Kidney tubule cell (primary cell): ENCODE results near the gene NIT1.
A peak's percentile ranks its signal among the peaks of the same experiment; 100 is the strongest.

ENCODE experiments used
- DNase-seq: peaks from one replicate; pipeline ENCODE4 v3.0.0-alpha.2; 2018; ENCODE audit warnings: low spot score

Gene NIT1

DNA sequence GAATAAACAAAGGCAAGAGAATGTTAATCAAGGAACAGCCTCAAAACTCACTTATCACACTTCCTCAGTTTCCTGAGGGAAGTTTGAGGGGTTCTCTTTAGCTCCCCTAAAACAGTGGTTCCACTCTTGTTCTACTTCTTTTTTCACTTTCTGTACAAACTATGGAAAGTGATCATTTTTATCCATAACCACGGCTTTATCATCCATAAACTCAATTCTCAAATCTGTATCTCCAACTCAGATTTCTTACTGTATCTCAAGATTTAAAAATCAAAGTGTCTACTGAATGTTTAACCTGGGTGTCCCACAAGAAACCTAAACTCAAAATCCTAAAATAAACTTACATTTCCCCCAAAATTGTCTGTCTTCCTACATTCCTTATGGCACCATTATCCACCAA is 4.0 kb upstream of the NIT1 start:
- DNase-seq, result no peak

DNA sequence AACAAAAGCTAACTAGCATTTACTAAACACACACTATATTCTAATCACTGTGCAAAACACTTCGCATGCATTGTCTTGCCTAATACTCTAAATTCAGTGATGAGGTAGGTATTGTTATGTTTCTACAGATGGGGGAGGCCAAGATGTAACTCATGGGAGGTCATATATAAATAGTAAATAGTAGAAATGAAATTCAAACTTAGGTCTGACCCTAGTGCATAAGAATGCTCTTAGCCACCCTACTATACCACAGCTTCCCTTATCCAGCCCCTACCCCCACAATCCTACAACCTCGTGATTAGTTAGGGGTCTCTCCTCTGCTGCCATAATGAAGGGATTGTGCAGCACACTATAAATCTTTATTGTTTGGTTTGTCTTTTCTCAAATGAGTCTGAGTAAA is 3.3 kb upstream of the NIT1 start:
- no peak for DNase-seq

DNA sequence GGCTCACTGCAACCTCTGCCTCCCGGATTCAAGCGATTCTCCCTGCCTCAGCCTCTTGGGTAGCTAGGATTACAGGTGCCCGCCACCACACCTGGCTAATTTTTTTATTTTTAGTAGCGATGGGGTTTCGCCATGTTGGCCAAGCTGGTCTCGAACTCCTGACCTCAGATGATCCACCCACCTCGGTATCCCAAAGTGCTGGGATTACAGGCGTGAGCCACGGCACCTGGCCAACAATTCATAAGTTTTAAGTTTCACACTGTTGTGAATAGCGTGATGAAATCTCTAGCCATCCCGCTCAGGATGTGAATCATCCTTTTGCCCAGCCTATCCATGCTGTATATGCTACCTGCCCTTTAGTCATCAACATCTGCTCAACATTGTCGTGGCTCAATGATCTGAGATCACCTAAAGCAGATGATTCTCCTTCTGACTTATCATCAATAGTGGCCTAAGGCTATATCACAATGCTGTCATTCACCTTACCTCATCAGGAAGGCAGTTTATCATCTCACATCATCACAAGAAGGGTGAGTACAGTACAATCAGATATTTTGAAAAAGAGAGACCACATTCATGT is 2.7 kb upstream of the NIT1 start:
- peak; percentile 98 for DNase-seq

DNA sequence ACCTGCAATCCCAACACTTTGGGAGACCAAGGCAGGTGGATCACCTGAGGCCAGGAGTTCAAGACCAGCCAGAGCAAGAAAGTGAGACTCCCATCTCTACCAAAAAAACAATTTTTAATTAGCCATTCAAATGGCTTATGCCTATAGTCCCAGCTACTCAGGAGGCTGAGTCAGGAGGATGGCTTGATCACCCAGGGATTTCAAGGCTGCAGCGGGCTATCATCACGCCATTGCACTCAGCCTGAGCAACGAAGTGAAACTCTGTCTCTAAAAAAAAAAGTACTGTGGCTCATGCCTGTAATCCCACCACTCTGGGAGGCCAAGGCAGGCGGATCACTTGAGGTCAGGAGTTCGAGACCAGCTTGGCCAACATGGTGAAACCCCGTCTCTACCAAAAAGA is 1.9 kb upstream of the NIT1 start:
- DNase-seq, result peak; percentile 21

DNA sequence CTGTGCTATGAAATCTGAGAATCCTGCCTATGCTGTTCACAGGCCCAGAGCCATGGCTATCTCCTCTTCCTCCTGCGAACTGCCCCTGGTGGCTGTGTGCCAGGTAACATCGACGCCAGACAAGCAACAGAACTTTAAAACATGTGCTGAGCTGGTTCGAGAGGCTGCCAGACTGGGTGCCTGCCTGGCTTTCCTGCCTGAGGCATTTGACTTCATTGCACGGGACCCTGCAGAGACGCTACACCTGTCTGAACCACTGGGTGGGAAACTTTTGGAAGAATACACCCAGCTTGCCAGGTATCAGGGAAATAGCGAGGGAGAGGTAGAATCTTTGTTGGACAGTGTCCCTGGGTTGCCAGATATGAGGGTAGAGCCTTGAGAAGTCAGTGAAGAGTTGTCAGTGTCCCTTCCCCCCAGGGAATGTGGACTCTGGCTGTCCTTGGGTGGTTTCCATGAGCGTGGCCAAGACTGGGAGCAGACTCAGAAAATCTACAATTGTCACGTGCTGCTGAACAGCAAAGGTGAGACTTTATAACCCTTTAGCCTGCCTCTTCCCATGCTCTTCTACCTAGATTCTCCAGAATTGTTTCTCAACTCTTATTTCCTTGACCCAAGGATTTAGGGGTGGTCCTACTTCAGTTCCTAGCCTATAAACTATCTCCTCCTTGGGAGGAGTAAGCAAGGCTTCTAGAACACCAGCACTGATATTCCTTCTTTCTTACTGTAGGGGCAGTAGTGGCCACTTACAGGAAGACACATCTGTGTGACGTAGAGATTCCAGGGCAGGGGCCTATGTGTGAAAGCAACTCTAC is 1.4 kb downstream of the NIT1 start:
- DNase-seq, result peak; percentile 91

DNA sequence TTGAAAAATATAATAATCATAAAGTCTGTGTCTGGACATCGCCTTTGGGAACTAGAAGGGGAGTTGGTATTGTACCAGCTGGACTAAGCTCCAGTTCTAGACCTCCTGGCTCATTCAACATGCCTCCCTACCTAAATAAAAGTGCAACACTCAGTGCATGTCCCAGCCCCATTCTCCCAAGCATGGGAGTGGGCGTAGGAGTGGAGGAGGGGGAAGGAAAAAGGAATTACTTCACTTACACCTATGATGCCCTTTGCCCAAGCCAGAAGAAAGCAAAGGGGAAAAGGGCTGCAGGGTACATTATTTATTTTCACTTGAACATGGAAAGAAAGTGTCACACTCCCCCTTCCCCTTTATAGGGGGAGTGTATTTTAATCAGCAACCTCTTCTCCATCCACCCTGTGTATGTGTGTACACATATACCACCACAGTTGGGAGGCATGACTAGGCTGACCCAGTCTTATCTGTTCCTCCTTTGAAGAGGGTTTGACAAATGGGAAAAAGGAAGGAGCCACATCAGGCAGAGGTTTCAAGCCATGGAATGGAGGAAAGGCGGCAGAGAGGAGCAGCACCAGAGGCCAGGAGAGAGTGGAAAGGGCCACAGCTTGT is 3.2 kb downstream of the NIT1 start:
- DNase-seq, result no peak

DNA sequence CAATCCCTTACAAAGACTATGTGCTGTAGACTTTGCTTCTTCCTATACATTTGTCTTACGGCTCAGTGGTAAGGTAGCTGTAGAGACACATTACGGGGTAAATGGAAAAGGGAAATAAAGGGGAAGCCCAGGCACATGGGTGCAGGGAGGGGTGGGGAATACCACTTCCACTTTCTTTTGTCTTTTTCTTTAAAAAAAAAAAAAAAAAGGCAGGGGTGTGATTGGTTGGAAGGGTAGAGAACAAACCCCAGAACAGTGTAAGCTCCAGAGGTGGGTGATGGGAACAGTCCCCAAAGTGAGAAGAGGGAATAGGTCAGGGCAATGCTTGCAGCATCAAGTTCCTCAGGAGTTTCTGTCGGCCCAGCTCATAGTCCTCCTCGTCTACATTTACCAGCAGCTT is 3.9 kb downstream of the NIT1 start:
- DNase-seq, result no peak

DNA sequence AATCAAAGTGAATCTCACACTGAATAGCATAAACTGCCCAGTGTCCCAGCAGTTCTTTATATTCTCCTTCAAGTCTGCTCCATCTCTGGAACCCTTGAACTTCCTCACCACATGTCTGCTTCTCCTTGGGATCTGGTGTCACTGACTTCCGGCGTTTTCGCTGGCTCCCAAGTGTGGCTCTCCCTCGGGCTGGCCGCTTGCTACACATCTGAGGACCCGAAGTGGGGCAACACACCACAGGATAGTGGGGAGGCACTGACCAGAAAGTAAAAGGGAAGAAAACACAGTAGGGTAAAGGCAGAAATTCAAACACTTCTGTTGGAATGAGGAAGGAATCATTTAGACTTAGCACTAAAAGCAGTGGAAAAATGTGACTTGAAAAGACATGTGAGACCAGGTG is 5.1 kb downstream of the NIT1 start:
- DNase-seq, result no peak

DNA sequence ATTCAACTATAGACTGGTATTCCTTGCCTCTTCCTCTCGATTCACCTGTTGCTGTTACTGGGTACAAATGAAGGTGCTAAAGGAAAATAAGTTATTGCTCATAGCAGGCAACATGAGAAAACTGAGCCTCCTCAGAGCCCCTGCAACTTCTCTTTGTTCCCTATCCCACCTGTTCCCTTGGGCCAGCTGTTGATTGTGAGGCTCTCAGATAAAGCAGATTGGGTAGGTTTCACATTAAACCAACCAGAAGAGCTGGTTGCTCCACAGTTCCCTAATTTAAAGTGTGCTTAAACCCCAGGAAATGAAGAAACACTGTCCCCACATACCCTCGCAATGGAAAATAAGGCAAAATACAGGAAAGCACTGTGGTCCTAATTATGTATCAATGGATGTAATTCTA is 9.7 kb downstream of the NIT1 start:
- no peak for DNase-seq

DNA sequence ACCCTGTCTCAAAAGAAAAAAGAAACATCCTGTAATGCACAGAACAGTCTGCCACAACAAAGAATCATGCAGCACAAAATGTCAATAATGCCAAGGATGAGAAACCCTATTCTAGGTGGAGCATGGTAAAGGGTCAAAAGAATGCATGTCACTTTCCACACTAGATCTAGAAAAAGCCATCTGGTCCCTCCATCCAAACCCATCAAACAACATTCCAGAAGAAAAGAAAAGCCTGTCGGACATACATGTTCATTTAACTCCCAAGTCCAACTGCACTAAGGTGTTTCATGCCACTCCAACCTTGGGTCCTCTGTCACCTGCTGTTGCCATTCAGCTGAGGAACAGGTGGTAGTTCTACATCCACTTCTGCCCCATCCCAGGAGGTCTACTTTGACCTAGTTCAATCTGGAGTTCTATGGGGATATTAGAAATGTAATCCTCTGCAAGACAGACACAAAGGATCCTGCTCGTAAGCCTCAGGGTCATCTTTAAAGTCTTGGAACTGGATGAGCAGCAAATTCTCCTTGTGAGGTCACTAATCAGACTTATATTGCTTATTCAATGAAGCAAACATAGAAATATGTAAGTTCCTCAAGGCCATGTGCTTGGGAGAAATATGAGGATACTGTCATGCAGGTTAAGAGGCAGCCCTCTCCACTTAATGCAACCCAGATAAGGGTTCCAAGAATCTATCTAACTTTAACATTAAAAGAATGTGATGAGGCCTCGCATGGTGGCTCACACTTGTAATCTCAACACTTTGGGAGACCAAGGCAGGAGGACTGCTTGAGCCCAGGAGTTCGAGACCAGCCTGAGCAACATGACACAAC is 10.9 kb downstream of the NIT1 start:
- DNase-seq, result no peak

DNA sequence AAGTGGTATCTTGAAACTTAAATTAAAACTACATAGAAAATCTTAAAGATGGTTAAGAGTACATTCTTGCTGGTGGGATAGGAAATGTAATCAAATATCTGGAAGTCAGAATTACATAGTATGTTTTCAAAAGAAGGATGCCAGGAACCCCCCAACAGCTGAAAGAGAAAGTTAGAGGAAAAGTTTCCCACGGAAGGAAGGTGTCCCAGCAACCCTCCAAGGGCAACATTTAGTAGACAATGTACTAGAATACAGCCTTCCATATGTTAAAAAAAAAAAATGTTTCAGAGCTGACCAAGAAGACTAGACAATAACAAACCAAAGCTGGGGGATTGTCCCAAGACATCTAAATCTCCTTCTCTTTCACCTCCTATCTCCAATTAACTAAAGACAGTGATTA is 12.4 kb downstream of the NIT1 start:
- no peak for DNase-seq

DNA sequence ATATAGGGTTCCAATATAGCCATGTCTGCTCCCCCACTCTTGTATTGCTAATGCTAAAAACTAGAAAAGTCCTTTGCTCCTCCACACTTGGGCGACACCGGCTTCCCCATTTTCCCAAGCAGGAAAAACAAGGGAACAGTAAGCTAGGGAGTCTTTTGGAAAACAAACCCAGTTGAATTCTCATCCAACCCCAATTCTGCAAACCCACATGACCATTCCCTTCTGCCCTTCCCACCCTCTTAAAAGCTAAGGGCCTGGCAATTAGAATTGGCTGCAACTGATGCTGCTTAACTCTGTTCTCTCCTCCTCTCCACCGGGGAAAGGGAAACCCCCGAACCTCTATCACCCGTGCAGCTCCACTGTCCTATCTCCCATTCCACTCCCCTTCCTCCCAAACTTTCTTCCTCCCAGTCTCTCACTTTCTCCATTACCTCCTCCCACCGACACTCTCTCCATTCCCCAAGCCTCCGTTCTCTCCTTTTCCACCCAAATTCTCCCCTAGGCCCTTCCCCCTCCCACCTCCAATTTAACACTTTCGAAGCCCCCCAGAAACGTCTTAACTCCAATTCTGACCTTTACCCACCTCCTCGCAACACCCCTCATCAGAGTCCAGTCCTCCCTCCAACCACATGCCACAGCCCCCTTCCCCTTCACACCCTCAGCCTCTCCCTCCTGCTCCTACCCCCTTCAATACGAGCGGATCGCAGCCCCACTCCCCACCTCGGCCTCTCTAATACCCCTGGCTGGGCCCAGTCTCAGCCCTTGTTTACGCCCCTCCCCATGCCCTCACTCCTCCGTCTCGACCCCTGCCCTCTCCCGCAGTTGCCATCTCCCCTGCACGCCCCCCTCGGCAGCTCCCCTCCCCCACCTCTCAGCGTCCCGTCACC is 13.9 kb downstream of the NIT1 start:
- peak; percentile 9 for DNase-seq

DNA sequence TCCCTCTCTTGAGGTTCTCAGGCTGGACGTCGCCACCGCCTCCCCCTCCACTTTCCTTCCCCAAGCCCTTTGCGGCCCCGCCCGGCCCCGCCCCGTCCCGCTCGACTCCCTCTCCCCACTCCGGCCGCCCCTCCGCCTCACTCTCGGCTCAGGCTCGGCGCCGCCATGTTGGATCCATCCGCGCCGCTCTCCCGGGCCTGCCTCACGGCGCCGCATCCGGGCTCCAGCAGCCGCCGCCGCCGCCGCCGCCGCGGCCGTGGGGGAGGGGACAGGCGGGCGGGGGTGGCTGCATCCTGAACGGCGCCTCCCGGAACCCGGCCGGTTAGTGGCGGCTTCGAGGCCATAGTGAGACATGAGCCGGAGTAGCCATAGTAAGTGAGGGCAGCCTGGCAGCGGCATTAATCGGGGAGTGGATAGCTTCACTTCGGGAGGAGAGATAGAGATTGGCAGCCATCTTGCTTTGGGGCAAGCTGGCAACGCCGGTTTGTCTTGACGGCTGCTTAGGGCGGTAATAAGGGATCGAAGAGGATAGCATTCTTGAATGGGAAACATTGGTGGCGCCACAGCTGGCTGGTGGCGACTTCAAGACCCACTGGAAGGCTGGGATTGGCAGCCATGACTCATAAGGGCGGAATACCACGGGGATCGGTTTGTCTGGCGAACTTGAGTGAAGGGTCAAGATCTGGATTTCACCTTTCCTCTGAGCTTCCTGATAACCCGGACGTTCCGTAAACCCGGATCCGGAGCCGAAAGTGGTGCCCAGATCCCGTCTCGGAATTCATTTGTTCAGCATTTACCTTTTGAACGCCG is 14.7 kb downstream of the NIT1 start, which contains the start of gene DEDD:
DEDD (minus strand) TSS at position 258 of the 810 bp plus-strand sequence. CDS start 8,205 bp downstream, outside the sequence.
- peak; percentile 99 for DNase-seq

DNA sequence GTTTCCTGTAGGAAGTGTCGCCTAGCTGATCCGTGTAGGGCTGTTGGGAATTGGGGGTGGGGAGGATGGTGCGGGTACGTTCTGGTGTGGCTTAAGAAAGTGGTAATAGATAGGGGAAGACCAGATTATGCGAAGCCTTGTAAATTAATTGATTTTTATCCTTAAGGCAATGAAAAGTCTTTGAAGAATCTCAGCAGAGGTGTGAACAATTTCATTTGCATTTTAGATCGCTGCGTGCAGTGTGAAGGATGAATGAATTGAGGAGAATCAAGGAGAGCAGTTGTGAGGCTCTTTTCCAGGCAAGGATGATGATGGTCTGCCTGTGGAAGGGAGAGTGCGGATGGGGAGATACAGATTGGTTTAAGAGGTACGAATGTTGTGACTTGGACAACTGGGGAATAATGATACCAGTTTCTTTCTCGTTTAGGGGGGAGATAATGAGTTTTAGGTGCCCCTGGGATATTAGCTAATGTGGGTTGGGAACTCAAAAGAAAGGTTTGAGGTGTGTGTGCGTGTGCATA is 15.4 kb downstream of the NIT1 start:
- no peak for DNase-seq

DNA sequence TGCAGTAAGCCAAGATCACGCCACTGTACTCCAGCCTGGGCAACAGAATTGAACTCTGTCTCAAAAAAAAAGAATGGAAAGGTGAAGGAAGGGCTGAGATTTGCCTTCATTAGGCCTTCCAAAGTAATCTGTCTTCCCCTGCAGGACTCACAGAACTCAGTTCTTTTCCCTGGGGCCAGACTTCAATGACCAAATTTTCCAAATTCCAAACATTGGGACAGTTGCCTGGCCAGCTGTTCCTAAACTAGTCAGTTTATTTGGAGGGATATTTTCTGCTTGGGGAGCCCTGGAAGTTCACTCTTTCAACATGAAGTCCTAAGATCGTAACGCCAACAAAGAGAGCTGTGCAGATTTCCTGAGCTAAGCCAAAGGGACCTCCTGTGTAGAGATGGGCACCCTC is 20.0 kb downstream of the NIT1 start:
- no peak for DNase-seq

DNA sequence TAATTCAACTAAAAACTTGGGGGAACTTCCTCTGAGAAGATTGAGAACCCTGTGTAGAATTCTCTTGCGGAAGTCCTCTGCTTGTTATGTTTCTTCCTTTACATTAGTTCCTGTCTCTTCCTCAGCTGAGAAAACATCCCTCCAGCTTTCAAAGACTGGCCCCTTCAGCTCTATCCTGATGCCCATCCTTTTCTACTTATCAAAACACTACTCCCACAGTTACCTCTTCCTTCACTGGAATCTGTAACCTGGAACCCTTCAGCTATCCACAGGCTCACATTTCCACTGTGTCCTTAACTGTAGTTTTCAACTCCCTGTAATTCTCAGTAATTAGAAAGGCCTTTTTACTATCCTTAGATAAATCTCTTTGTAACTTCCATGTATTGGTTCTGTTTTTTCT is 20.5 kb downstream of the NIT1 start:
- DNase-seq, result no peak

DNA sequence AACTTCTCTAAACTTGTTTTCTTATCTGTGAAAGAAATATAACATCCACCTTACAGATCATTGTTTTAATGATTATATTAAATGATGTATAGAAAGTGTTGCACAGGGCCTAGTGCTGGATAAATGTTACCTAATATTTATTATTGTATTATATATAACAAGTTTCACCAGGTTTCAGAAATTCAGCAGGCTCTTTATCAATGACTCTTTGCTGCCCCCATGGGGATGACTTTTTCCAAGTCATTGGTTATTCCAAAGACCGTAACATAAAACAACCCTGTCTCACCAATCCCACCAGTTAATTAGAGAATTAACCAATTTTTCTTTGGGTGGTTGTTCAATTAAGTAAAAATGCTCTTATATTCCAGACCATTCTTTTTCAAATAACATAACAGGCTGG is 21.9 kb downstream of the NIT1 start:
- peak; percentile 48 for DNase-seq

DNA sequence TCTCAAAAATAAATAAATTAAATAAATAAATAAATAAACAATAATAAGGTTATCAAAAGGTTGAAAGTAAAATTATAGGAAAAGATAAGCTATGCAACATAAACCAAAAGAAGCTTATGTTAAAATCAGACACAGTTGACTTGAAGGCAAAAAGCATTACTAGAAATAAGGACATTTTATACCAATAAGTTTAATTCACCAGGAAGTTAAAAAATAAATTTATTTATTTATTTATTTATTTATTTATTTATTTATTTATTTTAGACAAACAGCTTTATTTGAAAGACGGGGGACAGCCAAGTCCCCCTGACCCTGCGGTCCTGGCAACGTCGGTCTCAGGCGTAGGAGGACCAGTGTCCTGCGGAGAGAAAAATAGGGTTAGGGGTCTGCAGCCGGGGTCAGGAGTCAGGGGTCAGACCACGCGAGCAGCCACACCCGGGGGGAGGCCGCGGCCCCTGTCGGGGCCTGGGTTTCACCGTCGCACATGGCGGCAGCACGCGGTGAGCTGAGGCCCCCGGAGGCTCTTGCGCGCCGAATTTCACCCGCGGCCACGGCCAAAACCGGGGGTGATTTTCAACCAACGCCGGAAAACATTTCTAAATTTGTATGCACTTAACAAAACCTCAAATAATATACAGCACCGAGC is 23.0 kb downstream of the NIT1 start:
- no peak for DNase-seq

DNA sequence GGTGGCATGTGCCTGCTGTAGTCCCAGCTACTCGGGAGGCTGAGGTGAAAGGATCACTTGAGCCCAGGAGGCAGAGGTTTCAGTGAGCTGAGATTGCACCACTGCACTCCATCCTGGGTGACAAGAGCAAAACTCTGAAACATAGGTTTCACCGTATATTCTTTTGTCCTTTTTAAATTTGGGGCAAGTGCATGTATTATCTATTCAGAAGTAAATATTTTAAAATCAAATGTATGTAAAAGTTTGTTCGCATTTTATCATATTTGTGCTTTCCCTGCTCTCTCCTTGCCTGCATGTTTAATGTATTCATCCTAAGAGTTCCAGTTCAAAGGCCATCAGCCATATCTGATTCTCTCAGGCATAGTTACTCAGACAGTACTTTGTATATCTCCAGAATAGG is 27.9 kb downstream of the NIT1 start:
- DNase-seq, result no peak

DNA sequence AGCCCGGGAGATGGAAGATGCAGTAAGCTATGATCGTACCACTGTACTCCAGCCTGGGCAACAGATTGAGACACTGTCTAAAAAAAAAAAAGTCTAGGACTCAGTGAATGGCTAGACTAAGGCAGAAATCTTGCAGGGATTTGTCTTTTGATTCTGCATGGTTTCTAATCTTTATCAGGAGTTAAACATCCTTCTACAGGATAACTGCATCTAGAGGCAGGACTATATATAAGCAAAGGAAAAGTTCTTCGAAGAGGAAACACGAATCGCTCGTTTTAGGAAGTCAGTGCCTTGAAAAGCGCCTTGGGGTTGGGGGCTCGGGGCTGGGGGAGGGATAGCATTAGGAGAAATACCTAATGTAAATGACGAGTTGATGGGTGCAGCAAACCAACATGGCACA is 35.3 kb downstream of the NIT1 start:
- DNase-seq, result no peak
